ENCODE data around the gene RBM47.
"Not testable (repeated sequence)": the region's sequence is repeated elsewhere in the genome, so short reads cannot be mapped to it uniquely, and the experiment has no call there.

RBM47 gene

GRCh38 chr4:40439519-40439918 lies 190.1 kb downstream of the RBM47 start:
- no peak for DNase-seq (ENCODE audit: low spot score)
- TF ChIP-seq CTCF (IDR thresholded peaks at IDR 0.05; ENCODE audit: extremely low read depth, insufficient read depth, missing control alignments), result no peak
- in situ Hi-C loops (cut with MboI; ENCODE audit: low pct_unique_long_range_greater_than_20kb, low sequenced_read_pairs, unreplicated experiment), result no loop called here

- TF ChIP-seq CTCF (IDR thresholded peaks at IDR 0.05; ENCODE audit: extremely low read depth, insufficient read depth, missing control alignments), result no peak
- DNase-seq (ENCODE audit: low spot score), result no peak
- in situ Hi-C loops (cut with MboI; ENCODE audit: low pct_unique_long_range_greater_than_20kb, low sequenced_read_pairs, unreplicated experiment), result no loop called here
These were observed 191.2 kb downstream of the RBM47 start for GRCh38 chr4:40438384-40439026.

GRCh38 chr4:40437741-40438383 lies 191.8 kb downstream of the RBM47 start:
- TF ChIP-seq CTCF (IDR thresholded peaks at IDR 0.05; ENCODE audit: extremely low read depth, insufficient read depth, missing control alignments), result no peak
- DNase-seq (ENCODE audit: low spot score), result no peak
- in situ Hi-C loops (cut with MboI; ENCODE audit: low pct_unique_long_range_greater_than_20kb, low sequenced_read_pairs, unreplicated experiment), result no loop called here

GRCh38 chr4:40435306-40435705 lies 194.4 kb downstream of the RBM47 start:
- DNase-seq (ENCODE audit: low spot score); in situ Hi-C loops (cut with MboI; ENCODE audit: low pct_unique_long_range_greater_than_20kb, low sequenced_read_pairs, unreplicated experiment): not testable (repeated sequence)

- DNase-seq (ENCODE audit: low spot score), result no peak
- in situ Hi-C loops (cut with MboI; ENCODE audit: low pct_unique_long_range_greater_than_20kb, low sequenced_read_pairs, unreplicated experiment), result no loop called here
- TF ChIP-seq CTCF (IDR thresholded peaks at IDR 0.05; ENCODE audit: extremely low read depth, insufficient read depth, missing control alignments), result no peak
These were observed 195.5 kb downstream of the RBM47 start for GRCh38 chr4:40434126-40434687.

GRCh38 chr4:40432504-40432903 lies 197.2 kb downstream of the RBM47 start:
- TF ChIP-seq CTCF (IDR thresholded peaks at IDR 0.05; ENCODE audit: extremely low read depth, insufficient read depth, missing control alignments), result no peak
- DNase-seq (ENCODE audit: low spot score), result no peak
- in situ Hi-C loops (cut with MboI; ENCODE audit: low pct_unique_long_range_greater_than_20kb, low sequenced_read_pairs, unreplicated experiment), result no loop called here

GRCh38 chr4:40427871-40428270 lies 201.8 kb downstream of the RBM47 start:
- DNase-seq (ENCODE audit: low spot score); in situ Hi-C loops (cut with MboI; ENCODE audit: low pct_unique_long_range_greater_than_20kb, low sequenced_read_pairs, unreplicated experiment): not testable (repeated sequence)

Measured in GM13977 (cell line).